ENCODE results near the gene RSRC1. TPM values are rescaled to one million over a fixed set of nuclear protein-coding genes. Genes with fewer than 3 reads are reported as not detected.

RSRC1 gene
- total RNA-seq, 1 donor from 2014 or later: 28.5 TPM

DNA sequence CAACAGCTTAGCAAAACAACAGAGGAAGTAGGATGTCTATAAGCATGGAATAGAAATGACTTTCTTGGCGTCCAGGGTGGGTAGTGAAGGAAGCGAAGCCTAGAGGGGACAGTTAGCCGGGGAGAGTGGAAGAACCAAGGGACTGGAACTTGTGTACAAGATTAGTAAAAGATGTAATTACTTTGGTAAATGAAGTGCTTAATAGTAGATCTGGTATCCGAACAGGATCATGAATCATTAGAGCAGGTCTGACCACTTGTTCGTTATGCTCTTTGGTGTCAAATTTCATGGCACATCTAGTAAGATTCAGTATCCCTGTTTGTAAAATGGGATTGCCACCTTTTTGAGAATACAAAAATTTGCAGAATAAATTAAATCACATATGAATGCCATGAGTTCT lies 348.6 kb downstream of the RSRC1 start:
- no peak overlapping the region for H3K27ac Mint-ChIP-seq (ENCODE audit: unreplicated experiment)
- no peak overlapping the region for H3K4me3 Mint-ChIP-seq (ENCODE audit: unreplicated experiment)
- Histone ChIP-seq H3K9ac (ENCODE audit: low read length) (no peak overlapping the region), H3K9me3 (ENCODE audit: insufficient read depth, low read depth, low read length) (no peaks in the 10 kb centered on the region), H3K4me2 (ENCODE audit: low read length) (no peak overlapping the region), H3K36me3 (ENCODE audit: insufficient read depth, low read length) (no peaks in the 10 kb centered on the region), H3K4me1 (ENCODE audit: insufficient read depth, low read length) (no peaks in the 10 kb centered on the region), H2AFZ (ENCODE audit: low read depth, low read length) (no peak overlapping the region), H3K4me3 (ENCODE audit: insufficient read depth, low read depth, low read length) (no peak overlapping the region), H4K20me1 (ENCODE audit: insufficient read depth, low read length) (no peaks in the 10 kb centered on the region), H3K27me3 (ENCODE audit: insufficient read depth, low read length) (no peaks in the 10 kb centered on the region), H3K27ac (ENCODE audit: low read depth, low read length) (no peak overlapping the region), H3K79me2 (ENCODE audit: insufficient read depth, low read length) (no peaks in the 10 kb centered on the region)
- FAIRE-seq (no peak), DNase-seq (ENCODE audit: low read depth) (peak; percentile 3)
- no peaks in the 10 kb centered on the region for H3K36me3 Mint-ChIP-seq (ENCODE audit: low read depth, unreplicated experiment)
- H3K27me3 Mint-ChIP-seq (ENCODE audit: low read depth, unreplicated experiment): no peaks in the 10 kb centered on the region
- H3K4me1 Mint-ChIP-seq (ENCODE audit: low read depth, unreplicated experiment): no peaks in the 10 kb centered on the region
- H3K9me3 Mint-ChIP-seq (ENCODE audit: unreplicated experiment): no peaks in the 10 kb centered on the region
- no peak for TF ChIP-seq EZH2 (IDR thresholded peaks at IDR 0.05; ENCODE audit: insufficient read depth, low read length)
- TF ChIP-seq, protein P1, sequence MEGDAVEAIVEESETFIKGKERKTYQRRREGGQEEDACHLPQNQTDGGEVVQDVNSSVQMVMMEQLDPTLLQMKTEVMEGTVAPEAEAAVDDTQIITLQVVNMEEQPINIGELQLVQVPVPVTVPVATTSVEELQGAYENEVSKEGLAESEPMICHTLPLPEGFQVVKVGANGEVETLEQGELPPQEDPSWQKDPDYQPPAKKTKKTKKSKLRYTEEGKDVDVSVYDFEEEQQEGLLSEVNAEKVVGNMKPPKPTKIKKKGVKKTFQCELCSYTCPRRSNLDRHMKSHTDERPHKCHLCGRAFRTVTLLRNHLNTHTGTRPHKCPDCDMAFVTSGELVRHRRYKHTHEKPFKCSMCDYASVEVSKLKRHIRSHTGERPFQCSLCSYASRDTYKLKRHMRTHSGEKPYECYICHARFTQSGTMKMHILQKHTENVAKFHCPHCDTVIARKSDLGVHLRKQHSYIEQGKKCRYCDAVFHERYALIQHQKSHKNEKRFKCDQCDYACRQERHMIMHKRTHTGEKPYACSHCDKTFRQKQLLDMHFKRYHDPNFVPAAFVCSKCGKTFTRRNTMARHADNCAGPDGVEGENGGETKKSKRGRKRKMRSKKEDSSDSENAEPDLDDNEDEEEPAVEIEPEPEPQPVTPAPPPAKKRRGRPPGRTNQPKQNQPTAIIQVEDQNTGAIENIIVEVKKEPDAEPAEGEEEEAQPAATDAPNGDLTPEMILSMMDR (IDR thresholded peaks at IDR 0.05; ENCODE audit: insufficient read depth, low read depth, low read length): no peak

DNA sequence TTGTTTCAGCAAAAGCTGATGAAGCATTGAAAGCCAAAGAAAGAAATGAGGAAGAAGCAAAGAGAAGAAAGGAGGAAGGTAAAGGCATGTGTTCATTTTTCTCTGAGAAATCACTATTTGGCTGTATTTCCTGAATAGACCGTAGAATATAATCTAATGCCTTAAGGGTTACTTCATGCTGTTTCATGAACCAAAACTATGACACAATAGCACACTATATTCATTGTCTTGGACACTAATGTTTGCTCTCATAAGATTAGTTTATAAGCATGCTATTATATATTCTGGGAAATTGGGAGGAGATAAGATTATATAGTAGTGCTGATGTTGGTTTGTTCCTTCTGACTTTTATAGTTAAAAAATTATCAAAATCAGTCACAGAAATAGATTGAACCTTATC lies 351.0 kb downstream of the RSRC1 start:
- Histone ChIP-seq H3K4me3 (ENCODE audit: insufficient read depth, low read depth, low read length) (no peak overlapping the region), H3K27ac (ENCODE audit: low read depth, low read length) (no peak overlapping the region), H3K4me1 (ENCODE audit: insufficient read depth, low read length) (no peaks in the 10 kb centered on the region), H3K9me3 (ENCODE audit: insufficient read depth, low read depth, low read length) (no peaks in the 10 kb centered on the region), H3K27me3 (ENCODE audit: insufficient read depth, low read length) (no peaks in the 10 kb centered on the region), H3K9ac (ENCODE audit: low read length) (no peak overlapping the region), H3K79me2 (ENCODE audit: insufficient read depth, low read length) (no peaks in the 10 kb centered on the region), H2AFZ (ENCODE audit: low read depth, low read length) (no peak overlapping the region), H3K4me2 (ENCODE audit: low read length) (no peak overlapping the region), H3K36me3 (ENCODE audit: insufficient read depth, low read length) (no peaks in the 10 kb centered on the region), H4K20me1 (ENCODE audit: insufficient read depth, low read length) (no peaks in the 10 kb centered on the region)
- H3K9me3 Mint-ChIP-seq (ENCODE audit: unreplicated experiment): no peaks in the 10 kb centered on the region
- no peak overlapping the region for H3K4me3 Mint-ChIP-seq (ENCODE audit: unreplicated experiment)
- H3K27ac Mint-ChIP-seq (ENCODE audit: unreplicated experiment): no peak overlapping the region
- FAIRE-seq (no peak), DNase-seq (ENCODE audit: low read depth) (no peak)
- no peaks in the 10 kb centered on the region for H3K27me3 Mint-ChIP-seq (ENCODE audit: low read depth, unreplicated experiment)
- no peaks in the 10 kb centered on the region for H3K36me3 Mint-ChIP-seq (ENCODE audit: low read depth, unreplicated experiment)
- H3K4me1 Mint-ChIP-seq (ENCODE audit: low read depth, unreplicated experiment): no peaks in the 10 kb centered on the region
- TF ChIP-seq, protein P1 (IDR thresholded peaks at IDR 0.05; ENCODE audit: insufficient read depth, low read depth, low read length): no peak
- TF ChIP-seq EZH2 (IDR thresholded peaks at IDR 0.05; ENCODE audit: insufficient read depth, low read length): no peak

DNA sequence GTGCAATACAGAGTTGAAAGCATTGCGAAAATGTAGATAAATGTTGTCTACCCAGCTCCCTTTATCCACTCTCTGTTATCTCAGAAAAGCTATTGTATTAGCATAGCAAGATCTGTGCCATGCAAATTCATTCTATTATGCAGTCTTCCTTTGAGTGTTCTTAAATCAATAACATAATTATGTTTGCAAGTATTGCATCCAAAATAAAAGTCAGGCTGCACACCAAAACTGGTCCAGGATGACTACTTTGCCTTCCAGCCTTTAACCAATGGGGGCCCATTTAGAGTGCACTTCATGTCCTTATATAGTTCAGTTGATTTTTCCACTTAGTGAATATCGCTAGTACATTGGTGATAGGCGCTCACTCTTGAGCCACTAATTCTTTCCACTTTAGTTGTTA lies 353.7 kb downstream of the RSRC1 start:
- no peaks in the 10 kb centered on the region for H3K27me3 ChIP-seq (ENCODE audit: insufficient read depth, low read length)
- H3K4me1 ChIP-seq (ENCODE audit: insufficient read depth, low read length): no peaks in the 10 kb centered on the region
- no peak overlapping the region for H3K9ac ChIP-seq (ENCODE audit: low read length)
- no peak overlapping the region for H2AFZ ChIP-seq (ENCODE audit: low read depth, low read length)
- H3K36me3 ChIP-seq (ENCODE audit: insufficient read depth, low read length): no peaks in the 10 kb centered on the region
- FAIRE-seq (no peak), DNase-seq (ENCODE audit: low read depth) (no peak)
- no peaks in the 10 kb centered on the region for H3K4me1 Mint-ChIP-seq (ENCODE audit: low read depth, unreplicated experiment)
- H3K4me2 ChIP-seq (ENCODE audit: low read length): no peak overlapping the region
- no peaks in the 10 kb centered on the region for H3K9me3 Mint-ChIP-seq (ENCODE audit: unreplicated experiment)
- H3K27ac Mint-ChIP-seq (ENCODE audit: unreplicated experiment): no peak overlapping the region
- no peaks in the 10 kb centered on the region for H3K9me3 ChIP-seq (ENCODE audit: insufficient read depth, low read depth, low read length)
- no peaks in the 10 kb centered on the region for H3K79me2 ChIP-seq (ENCODE audit: insufficient read depth, low read length)
- no peak for TF ChIP-seq EZH2 (IDR thresholded peaks at IDR 0.05; ENCODE audit: insufficient read depth, low read length)
- TF ChIP-seq, protein P1 (IDR thresholded peaks at IDR 0.05; ENCODE audit: insufficient read depth, low read depth, low read length): no peak
- H3K27me3 Mint-ChIP-seq (ENCODE audit: low read depth, unreplicated experiment): no peaks in the 10 kb centered on the region
- H3K4me3 ChIP-seq (ENCODE audit: insufficient read depth, low read depth, low read length): no peak overlapping the region
- H3K36me3 Mint-ChIP-seq (ENCODE audit: low read depth, unreplicated experiment): no peaks in the 10 kb centered on the region
- H4K20me1 ChIP-seq (ENCODE audit: insufficient read depth, low read length): no peaks in the 10 kb centered on the region
- H3K4me3 Mint-ChIP-seq (ENCODE audit: unreplicated experiment): no peak overlapping the region
- no peak overlapping the region for H3K27ac ChIP-seq (ENCODE audit: low read depth, low read length)

Measured in astrocyte (in vitro differentiated cells and primary cell).